Measurements from ENCODE around the gene F3.
"Not testable (repeated sequence)": the region's sequence is repeated elsewhere in the genome, so short reads cannot be mapped to it uniquely, and the experiment has no call there.

F3 gene

DNA sequence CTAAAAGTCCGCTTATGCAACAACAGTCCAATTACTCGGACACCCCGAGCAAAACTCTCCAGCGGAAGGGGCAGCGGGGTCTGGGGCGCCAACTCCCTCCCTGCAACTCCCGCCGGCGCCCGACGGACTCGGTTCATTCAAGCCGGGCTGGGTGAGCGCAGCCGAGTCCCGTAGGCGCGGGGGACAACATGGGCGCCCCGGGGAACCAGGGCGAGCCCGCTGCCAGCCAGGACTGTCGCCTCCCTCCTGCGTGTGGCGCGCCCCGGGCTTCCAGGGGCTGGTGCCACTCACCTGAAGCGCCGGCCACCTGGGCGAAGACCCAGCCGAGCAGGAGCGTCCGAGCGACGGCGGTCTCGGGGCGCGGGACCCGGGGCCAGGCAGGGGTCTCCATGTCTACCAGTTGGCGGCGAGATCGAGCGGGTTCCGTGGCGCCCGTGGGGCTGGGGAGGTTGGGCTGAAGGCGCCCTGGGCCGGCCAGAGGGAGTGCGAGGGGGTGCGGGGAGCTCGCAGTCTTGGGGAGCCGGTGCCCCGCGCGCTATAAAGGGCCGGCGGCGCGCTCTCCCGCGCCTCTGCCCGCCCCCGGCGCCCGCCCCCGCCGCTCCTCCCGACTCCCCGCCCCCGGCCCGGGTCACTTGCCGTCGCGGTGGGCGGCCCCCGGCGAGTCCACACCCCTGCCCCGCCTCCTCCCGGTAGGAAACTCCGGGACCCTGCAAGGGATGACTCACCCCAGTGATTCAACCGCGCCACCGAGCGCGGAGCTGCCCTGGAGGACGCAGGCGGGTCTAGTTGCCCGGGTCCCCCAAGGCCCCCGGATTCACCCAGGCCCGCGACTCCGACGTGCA lies at the start of gene F3:
F3 (minus strand) TSS at position 514 of the 842 bp plus-strand sequence; CDS start at position 391, 123 bp downstream.
- DNase-seq (ENCODE audit: low read depth): peak; percentile 88

DNA sequence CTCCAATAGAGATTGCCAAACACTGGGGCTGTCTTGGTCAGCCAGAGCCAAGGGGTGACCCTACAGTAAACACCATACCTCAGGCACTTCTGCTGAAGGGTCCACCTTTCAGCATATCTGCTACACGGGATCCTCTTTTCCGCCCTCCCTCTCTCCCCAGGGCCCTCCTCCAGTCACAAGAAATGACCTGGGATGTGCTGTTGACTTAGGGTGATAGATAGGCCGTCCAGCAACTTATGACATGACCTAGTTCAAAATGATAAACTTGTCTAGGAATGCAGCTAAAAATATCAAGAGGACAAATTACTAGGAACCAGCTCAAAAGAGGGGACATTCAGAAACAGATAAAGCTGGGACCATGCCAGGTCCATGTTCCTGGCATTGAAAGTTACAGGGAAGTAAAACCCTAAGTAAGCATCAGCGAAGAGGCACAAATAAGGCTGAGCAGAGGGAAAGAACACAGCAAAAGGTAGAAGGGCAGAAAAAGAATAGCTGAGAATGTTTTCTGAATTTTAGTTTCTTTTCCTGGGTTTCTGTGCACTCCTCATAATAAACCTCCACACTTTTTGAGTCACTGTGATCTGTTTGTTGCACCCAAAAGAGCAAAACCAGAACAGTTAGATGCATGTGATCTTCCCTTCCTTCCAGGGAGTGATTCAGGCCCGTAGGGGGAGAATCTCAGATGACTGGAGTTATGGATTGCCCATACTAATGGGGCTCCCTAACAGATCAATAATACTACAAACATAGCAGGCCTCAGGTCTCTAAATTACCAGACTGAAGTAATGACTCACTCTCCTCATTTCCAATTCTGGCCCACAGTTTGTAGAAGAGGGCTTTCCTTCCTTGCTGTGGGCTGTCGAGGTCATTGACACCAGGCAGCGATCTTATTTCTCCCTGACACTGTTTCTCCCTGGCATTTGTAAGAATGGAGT lies 48.9 kb upstream of the F3 start:
- no peak for DNase-seq (ENCODE audit: low read depth)

DNA sequence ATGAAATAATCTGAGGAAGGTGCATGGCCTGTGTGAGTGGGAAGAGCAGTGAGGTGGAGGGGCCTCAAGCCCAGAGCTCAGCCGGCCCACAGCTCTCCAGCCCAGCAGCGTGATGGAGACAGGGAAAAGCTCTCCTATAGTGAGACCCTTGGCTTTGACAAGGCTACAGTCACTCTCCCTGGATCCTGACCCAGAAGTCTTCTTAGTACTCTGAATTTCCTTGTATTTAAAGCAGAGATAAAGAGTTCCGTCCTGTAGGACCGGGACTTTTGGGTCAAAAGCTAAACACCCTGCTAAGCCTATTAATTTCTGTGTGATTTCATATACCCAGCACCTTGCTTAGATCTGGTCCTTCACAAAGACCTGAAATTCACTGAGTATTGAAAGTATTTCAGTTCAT lies 48.2 kb upstream of the F3 start:
- DNase-seq (ENCODE audit: low read depth): no peak

- no peak for DNase-seq (ENCODE audit: low read depth)
These were observed 41.0 kb upstream of the F3 start for GRCh38 chr1:94582565-94582964.

DNA sequence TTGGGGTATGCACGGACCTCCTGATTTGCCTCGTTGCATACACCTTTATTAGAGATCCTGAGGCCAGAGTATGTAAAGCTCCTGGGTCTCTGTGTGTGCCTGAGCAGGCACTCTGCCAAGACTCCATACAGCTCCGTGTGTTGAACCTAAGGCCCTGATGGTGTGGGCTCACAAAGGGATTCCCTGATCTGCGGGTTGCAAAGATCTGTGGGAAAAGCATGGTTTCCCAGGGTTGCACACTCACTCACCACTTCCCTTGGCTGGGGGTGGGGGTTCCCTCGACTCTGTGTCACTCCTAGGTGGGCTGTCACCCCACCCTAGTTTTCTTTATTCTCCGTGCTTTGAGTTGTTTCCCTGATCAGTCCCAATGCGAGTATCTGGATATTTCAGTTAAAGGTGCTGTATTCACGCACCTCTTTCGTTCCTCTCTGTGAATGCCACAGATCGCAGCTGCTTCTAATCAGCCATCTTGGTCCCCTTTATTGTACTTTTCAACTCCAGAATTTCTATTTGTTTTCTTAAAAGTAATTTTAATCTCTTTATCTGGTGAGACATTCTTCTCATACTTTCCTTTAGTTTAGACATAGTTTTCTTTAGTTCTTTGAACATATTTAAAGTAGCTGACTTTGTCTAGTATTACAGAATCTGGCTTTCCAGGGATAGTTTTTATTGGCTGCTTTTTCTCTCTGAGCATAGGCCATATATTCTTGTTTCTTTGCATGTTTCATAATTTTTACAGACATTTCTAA lies 39.0 kb upstream of the F3 start:
- DNase-seq (ENCODE audit: low read depth): no peak

DNA sequence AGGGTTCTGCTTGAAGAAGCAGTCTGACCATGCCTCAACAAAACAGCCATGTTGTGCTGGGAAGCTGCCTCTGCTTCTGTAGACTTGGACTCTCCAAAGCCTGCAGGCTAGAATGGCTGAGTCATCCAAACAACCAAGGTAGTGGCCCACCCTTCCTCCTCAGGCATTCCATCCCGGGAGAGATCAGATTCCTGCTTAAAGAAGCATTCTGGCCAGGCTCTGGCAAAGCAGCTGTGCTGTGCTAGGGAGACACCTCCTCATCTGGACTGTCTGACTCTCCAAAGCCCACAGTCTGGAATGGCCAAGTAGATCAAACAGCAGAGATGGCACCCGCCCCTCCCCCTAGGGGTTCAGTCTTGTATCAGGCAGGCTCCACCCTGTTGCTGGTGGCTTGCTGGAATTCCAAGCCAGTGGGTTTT lies 38.3 kb upstream of the F3 start:
- DNase-seq (ENCODE audit: low read depth): peak; percentile 85

DNA sequence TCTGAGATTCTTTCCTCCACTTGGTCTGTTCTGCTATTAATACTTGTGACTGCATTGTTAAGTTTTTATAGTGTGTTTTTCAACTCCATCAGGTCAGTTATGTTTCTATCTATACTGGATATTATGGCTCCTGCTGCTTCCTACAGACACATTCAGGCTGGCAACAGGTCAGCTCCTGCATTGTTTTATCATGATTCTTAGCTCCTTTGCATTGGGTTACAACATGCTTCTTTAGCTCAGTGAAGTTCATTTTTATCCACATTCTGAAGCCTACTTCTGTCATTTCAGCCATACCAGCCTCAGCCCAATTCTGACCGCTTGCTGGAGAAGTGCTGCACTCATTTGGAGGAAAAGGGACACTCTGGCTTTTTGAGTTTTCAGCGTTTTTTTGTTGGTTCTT lies 37.3 kb upstream of the F3 start:
- DNase-seq (ENCODE audit: low read depth): no peak

DNA sequence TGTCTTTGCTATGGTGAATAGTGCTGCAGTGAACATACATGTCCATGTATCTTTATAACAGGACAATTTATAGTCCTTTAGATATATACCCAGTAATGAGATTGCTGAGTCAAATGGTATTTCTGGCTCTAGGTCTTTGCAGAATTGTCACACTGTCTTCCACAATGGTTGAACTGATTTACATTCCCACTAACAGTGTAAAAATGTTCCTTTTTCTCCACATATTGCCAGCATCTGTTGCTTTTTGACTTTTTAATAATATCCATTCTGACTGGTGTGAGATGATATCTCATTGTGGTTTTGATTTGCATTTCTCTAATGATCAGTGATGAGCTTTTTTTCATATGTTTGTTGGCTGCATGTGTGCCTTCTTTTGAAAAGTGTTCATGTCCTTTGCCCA lies 32.4 kb upstream of the F3 start:
- not testable (repeated sequence) for DNase-seq (ENCODE audit: low read depth)

GRCh38 chr1:94572780-94573179 lies 31.2 kb upstream of the F3 start:
- DNase-seq (ENCODE audit: low read depth): no peak

- DNase-seq (ENCODE audit: low read depth): not testable (repeated sequence)
These were observed 29.4 kb upstream of the F3 start for GRCh38 chr1:94570965-94571364.

DNA sequence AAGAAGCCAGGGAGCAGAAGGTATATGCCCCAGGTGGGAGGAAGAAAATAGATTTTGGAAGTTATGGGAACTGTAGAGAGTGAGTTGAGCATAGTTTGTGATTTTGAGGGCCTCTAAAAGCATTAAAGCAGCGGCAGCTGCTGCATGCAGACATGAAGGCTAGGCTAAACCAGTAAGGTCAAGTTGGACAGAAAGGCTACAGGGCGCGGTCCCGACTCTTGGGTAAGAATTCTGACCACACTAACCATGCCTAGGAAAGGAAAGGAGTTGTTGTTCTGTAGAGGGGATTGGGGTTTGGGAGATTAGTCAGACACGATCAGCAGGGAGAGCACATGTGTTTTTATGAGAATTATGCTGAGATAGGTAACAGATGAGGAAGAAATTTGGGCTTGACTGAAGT lies 27.2 kb upstream of the F3 start:
- DNase-seq (ENCODE audit: low read depth): not testable (repeated sequence)

GRCh38 chr1:94567975-94568607 lies 26.5 kb upstream of the F3 start:
- not testable (repeated sequence) for DNase-seq (ENCODE audit: low read depth)

DNA sequence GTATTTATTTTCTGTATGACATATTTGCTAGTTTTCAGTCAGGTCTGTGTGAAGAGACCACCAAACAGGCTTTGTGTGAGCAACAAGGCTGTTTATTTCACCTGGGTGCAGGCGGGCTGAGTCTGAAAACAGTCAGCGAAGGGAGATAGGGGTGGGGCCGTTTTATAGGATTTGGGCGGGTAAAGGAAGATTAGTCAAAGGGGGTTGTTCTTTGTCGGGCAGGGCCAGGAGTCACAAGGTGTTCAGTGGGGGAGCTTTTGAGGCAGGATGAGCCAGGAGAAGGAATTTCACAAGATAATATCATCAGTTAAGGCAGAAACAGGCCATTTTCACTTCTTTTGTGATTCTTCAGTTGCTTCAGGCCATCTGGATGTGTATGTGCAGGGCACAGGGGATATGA lies 24.9 kb upstream of the F3 start:
- not testable (repeated sequence) for DNase-seq (ENCODE audit: low read depth)

DNA sequence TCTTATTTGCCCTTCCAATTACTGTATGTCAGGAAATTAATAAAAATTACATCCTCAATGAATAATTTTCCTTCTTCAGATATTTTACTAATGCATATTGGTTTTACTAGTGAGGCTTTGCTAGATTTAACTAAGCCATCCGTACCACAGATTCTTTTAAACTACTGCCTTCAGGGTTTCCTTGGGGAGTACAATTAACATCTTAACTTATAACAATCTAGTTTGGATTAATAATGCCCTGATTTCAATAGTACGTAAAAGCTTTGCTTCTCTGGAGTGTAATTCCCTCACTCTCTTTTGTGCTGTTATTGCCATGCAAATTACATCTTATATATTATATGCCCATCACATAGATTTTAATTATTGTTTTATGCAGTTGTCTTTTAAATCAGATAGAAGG lies 24.3 kb upstream of the F3 start:
- no peak for DNase-seq (ENCODE audit: low read depth)

GRCh38 chr1:94562519-94563260 lies 21.1 kb upstream of the F3 start:
- no peak for DNase-seq (ENCODE audit: low read depth)

- DNase-seq (ENCODE audit: low read depth): no peak
These were observed 18.8 kb upstream of the F3 start for GRCh38 chr1:94560333-94560732.

DNA sequence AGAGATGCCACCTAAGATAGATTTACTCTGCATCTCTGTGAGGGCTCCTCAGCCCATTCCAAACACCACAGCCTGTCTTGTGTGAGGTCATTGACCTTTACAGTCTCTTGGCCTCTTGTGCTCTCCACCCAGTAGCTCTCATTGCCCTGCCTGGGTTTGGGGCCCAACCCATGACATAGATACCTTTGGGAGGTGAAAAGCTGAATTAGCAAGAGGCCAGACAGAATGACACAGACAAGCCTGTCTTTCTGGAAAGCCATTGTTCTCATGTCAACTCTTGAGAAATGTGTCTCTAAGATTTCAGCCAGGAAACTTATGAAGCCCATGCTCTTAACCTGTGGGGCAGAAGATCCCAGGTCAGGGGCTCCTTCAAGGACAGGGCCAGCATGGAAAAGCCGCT lies 18.4 kb upstream of the F3 start:
- no peak for DNase-seq (ENCODE audit: low read depth)

GRCh38 chr1:94555091-94555490 lies 13.5 kb upstream of the F3 start:
- no peak for DNase-seq (ENCODE audit: low read depth)

DNA sequence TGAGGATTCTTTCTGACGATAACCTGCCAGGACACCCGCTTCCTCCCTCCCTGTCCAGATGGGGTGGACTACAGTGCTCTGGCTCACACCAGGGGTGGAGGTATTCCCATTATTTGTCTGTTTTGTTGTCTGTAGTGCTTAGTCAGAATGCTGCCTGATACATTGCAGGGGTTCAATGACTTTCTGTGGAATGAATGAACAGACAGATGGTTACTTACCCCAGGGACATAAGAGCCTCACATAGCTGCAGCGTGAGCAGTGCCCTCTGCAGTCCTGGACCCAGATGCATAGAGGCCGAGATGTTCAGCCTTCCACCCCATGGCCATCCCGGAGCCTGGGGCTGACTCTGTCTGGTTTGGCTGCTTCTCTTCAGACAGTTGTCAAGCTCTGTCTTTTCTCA lies 13.0 kb upstream of the F3 start:
- no peak for DNase-seq (ENCODE audit: low read depth)

GRCh38 chr1:94553931-94554330 lies 12.4 kb upstream of the F3 start:
- no peak for DNase-seq (ENCODE audit: low read depth)

GRCh38 chr1:94553323-94553730 lies 11.8 kb upstream of the F3 start:
- no peak for DNase-seq (ENCODE audit: low read depth)

All from GM04504 (cell line).